Measurements from ENCODE around the gene RAB40C. TPM values are rescaled to one million over a fixed set of nuclear protein-coding genes. Genes with fewer than 3 reads are reported as not detected.

The RAB40C gene
- total and polyA plus RNA-seq, 10 of the 15 experiments (the other 5 are each of a cell fraction or from before 2014, with no cell fraction given): 0.06 to 12.8 (median 4.6) TPM

DNA sequence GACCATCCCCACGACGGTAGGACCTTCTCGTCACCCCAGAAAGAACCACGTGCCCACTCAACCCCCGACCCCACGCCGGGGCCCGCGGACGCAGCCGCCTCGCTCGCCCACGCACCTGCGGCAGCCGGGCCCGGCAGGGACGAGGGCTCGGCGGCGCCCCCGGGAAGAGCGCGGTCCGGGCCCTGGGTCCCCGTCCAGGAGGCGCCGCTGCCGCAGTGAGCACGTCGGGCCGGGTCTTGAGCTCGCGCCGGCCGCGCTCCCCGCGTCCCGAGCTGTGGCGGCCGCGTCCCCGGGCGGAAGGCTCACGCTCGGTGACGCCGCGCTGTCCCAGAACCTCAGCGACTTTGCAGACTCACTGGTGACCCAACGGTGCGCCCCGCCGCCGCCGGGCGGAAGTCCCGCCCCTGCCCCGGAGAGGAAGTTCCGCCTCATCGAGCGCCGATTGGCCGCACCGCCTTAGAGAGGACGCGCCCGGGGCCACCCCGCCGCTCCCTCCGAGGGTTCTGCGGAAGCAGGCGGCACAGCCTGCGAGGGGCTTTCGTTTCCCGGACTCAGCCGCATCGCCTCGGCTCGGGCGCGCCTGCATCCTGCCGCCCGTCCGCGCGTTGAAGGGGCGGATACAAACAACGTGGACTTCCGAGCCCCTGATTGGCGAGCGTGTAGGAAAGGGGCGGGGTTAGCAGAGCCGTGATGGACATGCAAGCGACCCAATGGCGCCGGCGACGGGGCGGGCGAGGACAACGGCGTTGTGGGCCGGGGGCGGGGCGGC, 793 bp upstream of the RAB40C start (continued):
- TF ChIP-seq ZNF207 (IDR thresholded peaks at IDR 0.05; ENCODE audit: borderline replicate concordance): no peak; the same call in 1 of the 2 replicates
- no peak for TF ChIP-seq WRNIP1 (IDR thresholded peaks at IDR 0.05; ENCODE audit: borderline replicate concordance, low read depth, low read length)
- no peak for TF ChIP-seq JUND (IDR thresholded peaks at IDR 0.05; ENCODE audit: low read depth, low read length)
- TF ChIP-seq CREM (IDR thresholded peaks at IDR 0.05; ENCODE audit: low read depth): no peak; the same call in 1 of the 2 replicates
- peak; percentile 62 to 94 for TF ChIP-seq EGR1 (IDR thresholded peaks at IDR 0.05; ENCODE audit: borderline replicate concordance in 1 of 2, low read depth in 2 of 2, low read length in 2 of 2)
- TF ChIP-seq, protein P1, sequence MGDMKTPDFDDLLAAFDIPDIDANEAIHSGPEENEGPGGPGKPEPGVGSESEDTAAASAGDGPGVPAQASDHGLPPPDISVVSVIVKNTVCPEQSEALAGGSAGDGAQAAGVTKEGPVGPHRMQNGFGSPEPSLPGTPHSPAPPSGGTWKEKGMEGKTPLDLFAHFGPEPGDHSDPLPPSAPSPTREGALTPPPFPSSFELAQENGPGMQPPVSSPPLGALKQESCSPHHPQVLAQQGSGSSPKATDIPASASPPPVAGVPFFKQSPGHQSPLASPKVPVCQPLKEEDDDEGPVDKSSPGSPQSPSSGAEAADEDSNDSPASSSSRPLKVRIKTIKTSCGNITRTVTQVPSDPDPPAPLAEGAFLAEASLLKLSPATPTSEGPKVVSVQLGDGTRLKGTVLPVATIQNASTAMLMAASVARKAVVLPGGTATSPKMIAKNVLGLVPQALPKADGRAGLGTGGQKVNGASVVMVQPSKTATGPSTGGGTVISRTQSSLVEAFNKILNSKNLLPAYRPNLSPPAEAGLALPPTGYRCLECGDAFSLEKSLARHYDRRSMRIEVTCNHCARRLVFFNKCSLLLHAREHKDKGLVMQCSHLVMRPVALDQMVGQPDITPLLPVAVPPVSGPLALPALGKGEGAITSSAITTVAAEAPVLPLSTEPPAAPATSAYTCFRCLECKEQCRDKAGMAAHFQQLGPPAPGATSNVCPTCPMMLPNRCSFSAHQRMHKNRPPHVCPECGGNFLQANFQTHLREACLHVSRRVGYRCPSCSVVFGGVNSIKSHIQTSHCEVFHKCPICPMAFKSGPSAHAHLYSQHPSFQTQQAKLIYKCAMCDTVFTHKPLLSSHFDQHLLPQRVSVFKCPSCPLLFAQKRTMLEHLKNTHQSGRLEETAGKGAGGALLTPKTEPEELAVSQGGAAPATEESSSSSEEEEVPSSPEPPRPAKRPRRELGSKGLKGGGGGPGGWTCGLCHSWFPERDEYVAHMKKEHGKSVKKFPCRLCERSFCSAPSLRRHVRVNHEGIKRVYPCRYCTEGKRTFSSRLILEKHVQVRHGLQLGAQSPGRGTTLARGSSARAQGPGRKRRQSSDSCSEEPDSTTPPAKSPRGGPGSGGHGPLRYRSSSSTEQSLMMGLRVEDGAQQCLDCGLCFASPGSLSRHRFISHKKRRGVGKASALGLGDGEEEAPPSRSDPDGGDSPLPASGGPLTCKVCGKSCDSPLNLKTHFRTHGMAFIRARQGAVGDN (IDR thresholded peaks at IDR 0.05): peak; percentile 72
- 0 out of 2 replicates have a peak, but pooled peaks have one; percentile 28 for TF ChIP-seq RFX5 (IDR thresholded peaks at IDR 0.05; ENCODE audit: low read depth, low read length)
- TF ChIP-seq ZNF274 (IDR thresholded peaks at IDR 0.05; ENCODE audit: insufficient read depth, insufficient read length): no peak
- no peak for TF ChIP-seq NFYB (IDR thresholded peaks at IDR 0.05; ENCODE audit: insufficient read depth, low read depth, low read length)
- no peak for TF ChIP-seq MYB (IDR thresholded peaks at IDR 0.05; ENCODE audit: borderline replicate concordance, low read depth, low read length)
- 0 out of 2 replicates have a peak, but pooled peaks have one; percentile 6 for TF ChIP-seq TCF3 (IDR thresholded peaks at IDR 0.05; ENCODE audit: borderline replicate concordance, insufficient read depth, low read depth, low read length)
- no peak for TF ChIP-seq ZNF384 (IDR thresholded peaks at IDR 0.05; ENCODE audit: borderline replicate concordance, low read depth, low read length)
- TF ChIP-seq TAF1 (IDR thresholded peaks at IDR 0.05; ENCODE audit: borderline replicate concordance, low read depth, low read length): peak; percentile 43; the same call in 1 of the 2 replicates
- TF ChIP-seq, protein P2, sequence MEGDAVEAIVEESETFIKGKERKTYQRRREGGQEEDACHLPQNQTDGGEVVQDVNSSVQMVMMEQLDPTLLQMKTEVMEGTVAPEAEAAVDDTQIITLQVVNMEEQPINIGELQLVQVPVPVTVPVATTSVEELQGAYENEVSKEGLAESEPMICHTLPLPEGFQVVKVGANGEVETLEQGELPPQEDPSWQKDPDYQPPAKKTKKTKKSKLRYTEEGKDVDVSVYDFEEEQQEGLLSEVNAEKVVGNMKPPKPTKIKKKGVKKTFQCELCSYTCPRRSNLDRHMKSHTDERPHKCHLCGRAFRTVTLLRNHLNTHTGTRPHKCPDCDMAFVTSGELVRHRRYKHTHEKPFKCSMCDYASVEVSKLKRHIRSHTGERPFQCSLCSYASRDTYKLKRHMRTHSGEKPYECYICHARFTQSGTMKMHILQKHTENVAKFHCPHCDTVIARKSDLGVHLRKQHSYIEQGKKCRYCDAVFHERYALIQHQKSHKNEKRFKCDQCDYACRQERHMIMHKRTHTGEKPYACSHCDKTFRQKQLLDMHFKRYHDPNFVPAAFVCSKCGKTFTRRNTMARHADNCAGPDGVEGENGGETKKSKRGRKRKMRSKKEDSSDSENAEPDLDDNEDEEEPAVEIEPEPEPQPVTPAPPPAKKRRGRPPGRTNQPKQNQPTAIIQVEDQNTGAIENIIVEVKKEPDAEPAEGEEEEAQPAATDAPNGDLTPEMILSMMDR (IDR thresholded peaks at IDR 0.05 in 2 of 3, conservative IDR thresholded peaks at IDR 0.05 in 1 of 3; ENCODE audit: control insufficient read depth in 2 of 3, extremely low read depth in 1 of 3, insufficient read depth in 1 of 3, low read depth in 3 of 3, low read length in 3 of 3): no peak
- no peak; the same call in 1 of the 2 replicates for TF ChIP-seq CHD2 (IDR thresholded peaks at IDR 0.05; ENCODE audit: borderline replicate concordance, low read depth, low read length)
- TF ChIP-seq, protein P3, sequence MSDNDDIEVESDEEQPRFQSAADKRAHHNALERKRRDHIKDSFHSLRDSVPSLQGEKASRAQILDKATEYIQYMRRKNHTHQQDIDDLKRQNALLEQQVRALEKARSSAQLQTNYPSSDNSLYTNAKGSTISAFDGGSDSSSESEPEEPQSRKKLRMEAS (IDR thresholded peaks at IDR 0.05; ENCODE audit: low read depth, low read length): no peak; the same call in 1 of the 2 replicates
- TF ChIP-seq ZZZ3 (IDR thresholded peaks at IDR 0.05; ENCODE audit: control insufficient read depth, insufficient read length, low read depth): no peak
- no peak for TF ChIP-seq FOS (IDR thresholded peaks at IDR 0.05; ENCODE audit: borderline replicate concordance, extremely low read depth, insufficient read length)
- TF ChIP-seq SMAD1 (IDR thresholded peaks at IDR 0.05; ENCODE audit: low read depth, partially characterized antibody): no peak
- no peak for TF ChIP-seq KAT2A (conservative IDR thresholded peaks at IDR 0.05; ENCODE audit: control insufficient read depth, low read depth, low read length)
- no peak for TF ChIP-seq PAX5 (IDR thresholded peaks at IDR 0.05; ENCODE audit: borderline replicate concordance, low read depth, low read length)
- TF ChIP-seq CBX3 (IDR thresholded peaks at IDR 0.05; ENCODE audit: borderline replicate concordance, low read depth): no peak
- TF ChIP-seq SREBF2 (IDR thresholded peaks at IDR 0.05; ENCODE audit: low read length): no peak
- no peak for TF ChIP-seq SREBF1 (IDR thresholded peaks at IDR 0.05; ENCODE audit: low read length)
